Activated CD4-positive, alpha-beta memory T cell treated with anti-CD3 and anti-CD28 coated beads for 36 hours (primary cell): Measurements from ENCODE around the gene KCNA2. TPM values are rescaled to one million over a fixed set of nuclear protein-coding genes. Genes with fewer than 3 reads are reported as not detected.

Experiments used
- CTCF ChIA-PET: fragments of 350-600 bp; sonication (Branson Sonifier 250); formaldehyde crosslinking; loops from one replicate; lab custom pipeline; 2021; ENCODE audit warnings: antibody characterized with exemption, inconsistent platforms; lab: Charles Lee
- POLR2A ChIA-PET: fragments of 350-600 bp; sonication (Branson Sonifier 250); formaldehyde crosslinking; loops from one replicate; lab custom pipeline; 2021; ENCODE audit warnings: antibody characterized with exemption; lab: Charles Lee
- DNase-seq: peaks from one replicate; pipeline ENCODE4 v3.0.0-alpha.2; 2020
- H3K27ac Mint-ChIP-seq: one replicate; pipeline ENCODE4 v1.8.0; 2021; ENCODE audit warnings: mixed read lengths
- H3K27me3 Mint-ChIP-seq: one replicate; pipeline ENCODE4 v1.8.0; 2021; ENCODE audit warnings: mixed read lengths
- H3K36me3 Mint-ChIP-seq: one replicate; pipeline ENCODE4 v1.8.0; 2021; ENCODE audit warnings: mixed read lengths
- H3K4me1 Mint-ChIP-seq: one replicate; pipeline ENCODE4 v1.8.0; 2021; ENCODE audit warnings: low read depth, mixed read lengths
- H3K4me3 Mint-ChIP-seq: one replicate; pipeline ENCODE4 v1.8.0; 2021; ENCODE audit warnings: mild to moderate bottlenecking, mixed read lengths
- H3K9me3 Mint-ChIP-seq: one replicate; pipeline ENCODE4 v1.8.0; 2021; ENCODE audit warnings: mixed read lengths
- intact Hi-C: fragments of 100-400 bp; cut with micrococcal nuclease; formaldehyde crosslinking; loops from one replicate; pipeline ENCODE4 v1.15.1; 2023
- total RNA-seq, 2 experiments: library from RNA; stranded (reverse); gene quantifications; one replicate each; pipeline ENCODE4 v1.2.3, GENCODE V29; 2021

The KCNA2 gene
- total RNA-seq, 2 experiments from 2014 or later: 0.24 to 0.36 TPM

DNA sequence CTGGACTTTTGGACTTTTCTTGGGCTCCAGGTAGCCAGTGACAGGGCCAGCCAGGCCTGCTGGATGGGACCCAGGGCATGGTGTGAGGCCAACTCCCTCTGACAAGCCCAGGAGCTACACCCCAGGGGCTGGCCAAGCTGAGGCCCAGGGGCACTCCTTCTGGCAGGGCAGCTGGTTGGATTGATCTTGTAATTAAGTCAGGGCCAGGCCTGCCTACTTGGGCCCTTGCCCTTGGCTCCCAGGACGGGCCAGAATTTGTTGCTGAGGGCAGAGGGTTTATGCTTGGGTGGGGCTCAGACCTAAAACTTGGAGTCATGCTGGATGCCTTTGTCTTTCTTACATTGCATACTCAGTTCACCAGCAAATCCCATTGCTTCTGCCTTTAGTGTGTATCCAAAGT lies 20.7 kb downstream of the KCNA2 start:
- no peaks in the 10 kb centered on the region for H3K36me3 Mint-ChIP-seq
- CTCF ChIA-PET: interaction anchor here (0.8 kb wide), 1 partner anchor 31 kb away, joined by 3 read pairs; no protein-coding TSS in a partner anchor
- H3K27me3 Mint-ChIP-seq: peaks cover 6% of the 10 kb centered on the region
- no peaks in the 10 kb centered on the region for H3K9me3 Mint-ChIP-seq
- no peak overlapping the region for H3K27ac Mint-ChIP-seq
- intact Hi-C loops: no loop called here
- H3K4me3 Mint-ChIP-seq: no peak overlapping the region
- no peaks in the 10 kb centered on the region for H3K4me1 Mint-ChIP-seq
- POLR2A ChIA-PET: no interaction called here
- DNase-seq: no peak

DNA sequence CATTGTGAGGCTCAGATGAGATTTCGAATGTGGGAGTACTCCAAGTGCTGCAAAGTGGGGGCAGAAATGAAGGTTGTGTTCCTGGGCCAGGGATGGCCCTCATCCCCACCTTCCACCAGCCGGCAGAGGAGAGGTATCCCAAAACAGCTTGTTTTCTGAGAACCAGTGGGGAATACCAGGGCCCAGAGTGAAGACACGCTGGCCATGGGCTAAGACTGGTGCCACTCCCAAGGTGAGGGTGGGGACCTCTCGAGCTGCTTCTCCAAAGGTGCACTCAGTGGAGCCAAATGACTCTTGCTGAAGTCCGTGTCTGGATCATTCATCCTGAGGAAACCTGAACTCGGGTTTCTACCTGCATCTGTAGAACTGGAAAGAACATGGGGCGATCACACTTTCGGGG lies 22.1 kb downstream of the KCNA2 start:
- POLR2A ChIA-PET: no interaction called here
- Mint-ChIP-seq H3K27me3 (peaks cover 4% of the 10 kb centered on the region), H3K9me3 (no peaks in the 10 kb centered on the region), H3K27ac (no peak overlapping the region), H3K4me3 (no peak overlapping the region), H3K36me3 (no peaks in the 10 kb centered on the region), H3K4me1 (no peaks in the 10 kb centered on the region)
- intact Hi-C loops: no loop called here
- CTCF ChIA-PET: interaction anchor here (1.7 kb wide), 1 partner anchor 35 kb away, joined by 4 read pairs; no protein-coding TSS in a partner anchor
- DNase-seq: no peak

GRCh38 chr1:110583505-110583904 lies 22.7 kb downstream of the KCNA2 start:
- POLR2A ChIA-PET: no interaction called here
- DNase-seq: no peak
- no peaks in the 10 kb centered on the region for H3K9me3 Mint-ChIP-seq
- H3K4me3 Mint-ChIP-seq: no peak overlapping the region
- CTCF ChIA-PET: interaction anchor here (0.6 to 1.7 kb wide), 2 partner anchors 36 to 245 kb away, joined by 3 to 4 read pairs; no protein-coding TSS in a partner anchor
- intact Hi-C loops: no loop called here
- no peak overlapping the region for H3K27ac Mint-ChIP-seq
- no peaks in the 10 kb centered on the region for H3K36me3 Mint-ChIP-seq
- H3K4me1 Mint-ChIP-seq: no peaks in the 10 kb centered on the region
- H3K27me3 Mint-ChIP-seq: no peaks in the 10 kb centered on the region

DNA sequence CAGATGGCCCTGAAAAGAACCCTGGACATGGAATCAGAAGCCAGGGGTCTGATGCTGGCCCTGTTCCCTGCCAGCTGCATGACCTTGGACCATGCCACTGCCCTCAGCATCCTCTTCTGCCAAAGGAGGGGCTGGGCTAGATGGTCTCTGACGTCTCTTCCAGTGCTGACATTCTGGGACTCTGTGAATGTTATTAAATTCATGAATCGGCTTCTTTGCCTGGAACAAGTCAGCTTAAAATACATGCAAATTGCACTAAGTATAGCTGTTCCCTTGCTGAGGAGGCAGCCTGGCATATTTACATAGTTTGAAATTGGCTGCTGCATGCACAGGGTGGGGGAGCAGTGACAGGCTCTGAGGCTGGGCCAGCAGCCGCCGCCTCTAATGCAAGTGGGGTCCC lies 23.8 kb downstream of the KCNA2 start:
- no peaks in the 10 kb centered on the region for H3K36me3 Mint-ChIP-seq
- DNase-seq: no peak
- ChIA-PET CTCF (no interaction called here), POLR2A (no interaction called here)
- H3K27ac Mint-ChIP-seq: no peak overlapping the region
- H3K27me3 Mint-ChIP-seq: no peaks in the 10 kb centered on the region
- intact Hi-C loops: no loop called here
- H3K4me3 Mint-ChIP-seq: no peak overlapping the region
- H3K4me1 Mint-ChIP-seq: no peaks in the 10 kb centered on the region
- no peaks in the 10 kb centered on the region for H3K9me3 Mint-ChIP-seq

DNA sequence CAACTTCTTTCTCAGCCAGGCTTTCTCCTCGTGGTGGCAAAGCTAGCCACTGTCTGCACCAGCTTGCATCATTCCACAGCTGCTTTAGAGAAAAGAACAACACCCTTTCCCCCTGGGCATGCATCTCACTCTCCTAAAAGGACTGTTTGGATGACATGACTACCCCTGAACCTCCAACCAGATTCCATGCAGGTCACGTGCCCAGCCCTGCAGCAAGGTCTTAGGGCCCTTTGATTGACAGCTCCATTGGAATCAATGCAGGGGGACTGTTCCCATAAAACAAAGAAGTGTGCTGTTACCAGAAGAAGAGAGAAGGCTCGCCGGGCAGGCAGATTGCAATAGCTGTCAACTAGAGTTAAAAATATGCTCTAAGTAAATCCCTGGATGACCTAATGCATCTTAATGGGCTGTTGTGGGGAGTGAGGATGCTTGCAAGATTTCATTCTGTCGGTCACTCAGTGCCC lies 24.4 kb downstream of the KCNA2 start:
- CTCF ChIA-PET: interaction anchor here (0.9 to 1.0 kb wide), 2 partner anchors 38 to 201 kb away, joined by 3 read pairs; no protein-coding TSS in a partner anchor
- POLR2A ChIA-PET: no interaction called here
- no peaks in the 10 kb centered on the region for H3K36me3 Mint-ChIP-seq
- H3K27me3 Mint-ChIP-seq: no peaks in the 10 kb centered on the region
- no peak overlapping the region for H3K4me3 Mint-ChIP-seq
- no peak for DNase-seq
- intact Hi-C loops: no loop called here
- H3K9me3 Mint-ChIP-seq: no peaks in the 10 kb centered on the region
- no peak overlapping the region for H3K27ac Mint-ChIP-seq
- no peaks in the 10 kb centered on the region for H3K4me1 Mint-ChIP-seq

DNA sequence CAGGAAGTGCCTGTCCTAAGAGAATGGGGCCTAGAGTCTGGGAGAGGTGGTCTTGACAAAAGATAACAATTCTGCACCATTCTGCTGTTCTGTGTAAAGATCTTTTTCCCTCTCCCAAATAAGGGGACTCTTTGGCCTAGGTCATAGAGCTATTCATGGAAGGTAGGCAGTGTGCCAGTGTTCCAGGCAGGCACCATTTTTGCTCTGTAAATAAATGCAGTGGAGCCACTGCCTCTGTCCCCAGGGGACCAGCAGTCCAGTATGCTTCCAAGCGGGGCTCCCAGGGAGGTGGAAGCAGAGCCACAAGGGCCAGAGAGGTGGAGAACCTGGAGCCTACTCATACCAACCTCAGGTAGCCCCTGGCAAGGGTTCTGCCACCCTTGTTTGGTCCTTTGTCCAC lies 25.9 kb downstream of the KCNA2 start:
- H3K9me3 Mint-ChIP-seq: no peaks in the 10 kb centered on the region
- H3K4me1 Mint-ChIP-seq: no peaks in the 10 kb centered on the region
- H3K36me3 Mint-ChIP-seq: no peaks in the 10 kb centered on the region
- no peak overlapping the region for H3K27ac Mint-ChIP-seq
- ChIA-PET CTCF (interaction anchor here (1.0 kb wide), 1 partner anchor 201 kb away, joined by 3 read pairs; no protein-coding TSS in a partner anchor), POLR2A (no interaction called here)
- no peaks in the 10 kb centered on the region for H3K27me3 Mint-ChIP-seq
- H3K4me3 Mint-ChIP-seq: no peak overlapping the region
- intact Hi-C loops: no loop called here
- no peak for DNase-seq

- no peaks in the 10 kb centered on the region for H3K36me3 Mint-ChIP-seq
- intact Hi-C loops: no loop called here
- no peak overlapping the region for H3K4me3 Mint-ChIP-seq
- no peak overlapping the region for H3K27ac Mint-ChIP-seq
- DNase-seq: no peak
- no peaks in the 10 kb centered on the region for H3K27me3 Mint-ChIP-seq
- ChIA-PET POLR2A (no interaction called here), CTCF (no interaction called here)
- H3K9me3 Mint-ChIP-seq: no peaks in the 10 kb centered on the region
- no peaks in the 10 kb centered on the region for H3K4me1 Mint-ChIP-seq
Measured at GRCh38 chr1:110579460-110579859, 26.7 kb downstream of the KCNA2 start.

- ChIA-PET CTCF (no interaction called here), POLR2A (no interaction called here)
- Mint-ChIP-seq H3K9me3 (no peaks in the 10 kb centered on the region), H3K4me3 (no peak overlapping the region), H3K27ac (no peak overlapping the region), H3K27me3 (no peaks in the 10 kb centered on the region), H3K4me1 (no peaks in the 10 kb centered on the region), H3K36me3 (no peaks in the 10 kb centered on the region)
- intact Hi-C loops: no loop called here
- no peak for DNase-seq
Measured at GRCh38 chr1:110576441-110576840, 29.7 kb downstream of the KCNA2 start.

DNA sequence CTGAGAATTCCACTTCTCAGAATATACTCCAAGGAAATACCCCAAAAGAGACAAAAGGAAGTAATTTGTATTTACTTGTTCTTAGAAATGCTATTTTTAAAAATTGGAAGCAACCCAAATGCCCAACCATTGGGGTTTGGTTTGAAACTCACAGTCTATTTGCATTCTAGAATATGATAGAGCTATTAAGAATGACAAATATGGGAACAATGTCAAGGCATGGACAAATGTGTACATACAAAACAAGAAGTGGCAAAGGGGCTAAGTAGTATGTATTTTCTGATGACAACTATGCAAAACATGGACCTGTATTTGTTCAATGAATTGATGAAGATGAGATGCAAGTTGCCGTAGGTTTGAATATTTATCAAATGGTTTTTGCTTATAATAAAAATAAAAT lies 32.8 kb downstream of the KCNA2 start:
- Mint-ChIP-seq H3K27me3 (peaks cover 9% of the 10 kb centered on the region), H3K27ac (no peak overlapping the region), H3K4me3 (no peak overlapping the region), H3K36me3 (no peaks in the 10 kb centered on the region), H3K9me3 (no peaks in the 10 kb centered on the region), H3K4me1 (no peaks in the 10 kb centered on the region)
- intact Hi-C loops: no loop called here
- DNase-seq: no peak
- CTCF ChIA-PET: interaction anchor here (1.3 to 2.8 kb wide), 3 partner anchors 18 to 208 kb away, joined by 4 to 10 read pairs (median 5); no protein-coding TSS in a partner anchor
- POLR2A ChIA-PET: no interaction called here

DNA sequence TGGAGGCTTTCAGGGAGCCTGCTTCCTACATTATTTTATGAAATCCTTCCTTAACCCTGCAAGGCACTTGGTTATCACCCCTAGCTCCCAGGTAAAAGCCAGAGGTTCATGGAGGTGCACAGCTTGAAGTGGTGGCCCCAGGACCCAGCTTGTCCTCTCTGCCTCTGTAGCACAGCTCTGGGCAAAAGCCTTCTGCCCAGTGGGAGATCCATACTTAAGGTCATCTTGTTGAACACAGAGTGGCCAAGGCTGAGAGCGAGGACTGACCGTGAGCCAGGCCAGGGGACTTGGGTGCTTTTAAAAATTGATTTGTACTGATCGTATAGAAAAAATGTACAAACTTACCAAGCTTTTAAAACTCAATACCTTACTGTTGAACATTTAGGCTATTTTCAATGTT lies 33.4 kb downstream of the KCNA2 start:
- Mint-ChIP-seq H3K27me3 (peaks cover 9% of the 10 kb centered on the region), H3K27ac (no peak overlapping the region), H3K9me3 (no peaks in the 10 kb centered on the region), H3K36me3 (no peaks in the 10 kb centered on the region), H3K4me3 (no peak overlapping the region), H3K4me1 (no peaks in the 10 kb centered on the region)
- no peak for DNase-seq
- POLR2A ChIA-PET: no interaction called here
- intact Hi-C loops: no loop called here
- CTCF ChIA-PET: interaction anchor here (1.3 to 2.8 kb wide), 2 partner anchors 18 to 77 kb away, joined by 5 to 10 read pairs; no protein-coding TSS in a partner anchor

GRCh38 chr1:110570901-110571300 lies 35.3 kb downstream of the KCNA2 start:
- DNase-seq: no peak
- no peaks in the 10 kb centered on the region for H3K9me3 Mint-ChIP-seq
- H3K4me3 Mint-ChIP-seq: no peak overlapping the region
- no peaks in the 10 kb centered on the region for H3K36me3 Mint-ChIP-seq
- no peaks in the 10 kb centered on the region for H3K4me1 Mint-ChIP-seq
- intact Hi-C loops: no loop called here
- ChIA-PET POLR2A (no interaction called here), CTCF (interaction anchor here (1.1 kb wide), 1 partner anchor 75 kb away, joined by 3 read pairs; no protein-coding TSS in a partner anchor)
- no peak overlapping the region for H3K27ac Mint-ChIP-seq
- peaks cover 13% of the 10 kb centered on the region for H3K27me3 Mint-ChIP-seq

DNA sequence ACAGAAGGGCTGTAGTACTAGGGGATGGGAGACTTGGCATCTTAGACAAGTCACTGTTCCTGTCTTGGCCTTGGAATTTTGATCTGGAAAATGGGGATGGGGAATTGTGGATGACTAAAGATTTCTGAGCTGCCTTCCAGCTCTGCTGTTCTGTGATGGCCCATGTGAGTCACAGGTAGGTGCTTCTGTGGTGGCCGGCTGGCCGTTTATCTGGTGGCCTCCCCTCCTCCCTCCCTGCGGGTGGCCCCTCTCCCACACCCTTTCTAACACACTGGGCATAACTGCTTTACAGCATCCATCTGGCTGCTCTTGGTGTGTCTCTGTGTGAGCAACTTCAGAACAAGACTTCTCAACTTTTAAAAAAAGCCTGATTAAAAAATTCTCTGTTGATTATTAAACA lies 35.9 kb downstream of the KCNA2 start:
- H3K27me3 Mint-ChIP-seq: peaks cover 13% of the 10 kb centered on the region
- no peaks in the 10 kb centered on the region for H3K4me1 Mint-ChIP-seq
- ChIA-PET POLR2A (no interaction called here), CTCF (interaction anchor here (1.1 to 1.6 kb wide), 2 partner anchors 14 to 74 kb away, joined by 3 to 4 read pairs; no protein-coding TSS in a partner anchor)
- DNase-seq: no peak
- intact Hi-C loops: no loop called here
- H3K36me3 Mint-ChIP-seq: no peaks in the 10 kb centered on the region
- H3K27ac Mint-ChIP-seq: no peak overlapping the region
- no peaks in the 10 kb centered on the region for H3K9me3 Mint-ChIP-seq
- H3K4me3 Mint-ChIP-seq: no peak overlapping the region

DNA sequence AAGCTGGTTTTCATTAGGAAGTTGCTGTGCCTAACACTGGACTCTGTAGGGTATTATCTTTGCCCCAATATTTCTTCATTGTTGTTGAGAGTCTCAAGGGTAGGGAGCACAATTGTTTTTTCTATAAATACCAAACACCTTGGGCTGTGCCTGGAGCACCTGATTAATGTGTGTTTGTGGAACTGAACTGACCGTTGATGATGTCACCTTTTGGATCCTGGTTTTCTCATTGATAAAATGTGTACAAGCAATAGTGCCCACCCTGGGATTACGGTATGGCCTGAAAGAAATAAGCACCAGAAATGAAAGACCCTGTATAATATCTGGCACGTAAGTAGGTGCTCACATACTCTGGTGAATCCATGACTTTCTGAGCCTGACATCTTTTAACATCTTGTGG lies 39.3 kb downstream of the KCNA2 start:
- POLR2A ChIA-PET: no interaction called here
- Mint-ChIP-seq H3K9me3 (no peaks in the 10 kb centered on the region), H3K36me3 (no peaks in the 10 kb centered on the region), H3K27me3 (peaks cover 16% of the 10 kb centered on the region), H3K4me1 (no peaks in the 10 kb centered on the region), H3K4me3 (no peak overlapping the region), H3K27ac (no peak overlapping the region)
- intact Hi-C loops: no loop called here
- DNase-seq: no peak
- CTCF ChIA-PET: interaction anchor here (1.9 kb wide), 1 partner anchor 71 kb away, joined by 6 read pairs; no protein-coding TSS in a partner anchor
